Mesendoderm (in vitro differentiated cells): ENCODE measurements around the gene LUC7L.
A peak's percentile ranks its signal among the peaks of the same experiment; 100 is the strongest.
"Not testable (repeated sequence)": the region's sequence is repeated elsewhere in the genome, so short reads cannot be mapped to it uniquely, and the experiment has no call there.

Experiments
- DNase-seq: peaks from one replicate; pipeline ENCODE4 v3.0.0; 2013
- H2AK5ac ChIP-seq: 2 replicates; pipeline ENCODE4 v1.6.1; 2013; ENCODE audit warnings: low read length, inconsistent platforms
- H2BK120ac ChIP-seq: 2 replicates; pipeline ENCODE4 v1.6.1; 2013; ENCODE audit warnings: low read depth, mild to moderate bottlenecking, low read length, moderate library complexity, mixed read lengths
- H2BK15ac ChIP-seq: replicated peaks from 2 replicates; pipeline ENCODE4 v1.6.1; 2013; ENCODE audit warnings: low read depth, mild to moderate bottlenecking, moderate library complexity
- H2BK5ac ChIP-seq: 2 replicates; pipeline ENCODE4 v1.6.1; 2013; ENCODE audit warnings: low read length, inconsistent platforms
- H3K18ac ChIP-seq: 2 replicates; pipeline ENCODE4 v1.6.1; 2013; ENCODE audit warnings: mild to moderate bottlenecking, low read length, mixed read lengths
- H3K23ac ChIP-seq: one replicate; pipeline ENCODE4 v1.6.1; 2013; ENCODE audit warnings: low read length
- H3K27ac ChIP-seq: 2 replicates; pipeline ENCODE4 v1.5.1; 2013; ENCODE audit warnings: low read depth, mild to moderate bottlenecking, inconsistent platforms, low read length, moderate library complexity
- H3K27me3 ChIP-seq: 2 replicates; pipeline ENCODE4 v1.6.1; 2013; ENCODE audit warnings: low read length, control low read depth, mild to moderate bottlenecking, inconsistent platforms; ENCODE audit not compliant: insufficient read depth, poor library complexity
- H3K36me3 ChIP-seq: 2 replicates; pipeline ENCODE4 v1.6.1; 2013; ENCODE audit warnings: low read length, inconsistent platforms; ENCODE audit not compliant: control insufficient read depth, insufficient read depth
- H3K4ac ChIP-seq: one replicate; pipeline ENCODE4 v1.6.1; 2013; ENCODE audit warnings: low read depth, mild to moderate bottlenecking, low read length, moderate library complexity
- H3K4me1 ChIP-seq: 2 replicates; pipeline ENCODE4 v1.6.1; 2013; ENCODE audit warnings: low read depth, low read length, inconsistent platforms; ENCODE audit not compliant: control insufficient read depth
- H3K4me2 ChIP-seq: 2 replicates; pipeline ENCODE4 v1.6.1; 2013; ENCODE audit warnings: low read length
- H3K4me3 ChIP-seq: 2 replicates; pipeline ENCODE4 v1.5.1; 2013; ENCODE audit warnings: mild to moderate bottlenecking, low read length
- H3K56ac ChIP-seq: one replicate; pipeline ENCODE4 v1.6.1; 2013; ENCODE audit warnings: low read length
- H3K79me1 ChIP-seq: 2 replicates; pipeline ENCODE4 v1.6.1; 2013; ENCODE audit warnings: low read length, inconsistent platforms
- H3K79me2 ChIP-seq: 2 replicates; pipeline ENCODE4 v1.6.1; 2013; ENCODE audit warnings: mild to moderate bottlenecking, low read length; ENCODE audit not compliant: control insufficient read depth, insufficient read depth
- H3K9ac ChIP-seq: 2 replicates; pipeline ENCODE4 v1.6.1; 2013; ENCODE audit warnings: low read length, inconsistent platforms
- H4K5ac ChIP-seq: one replicate; pipeline ENCODE4 v1.6.1; 2013; ENCODE audit warnings: low read length
- H4K8ac ChIP-seq: one replicate; pipeline ENCODE4 v1.6.1; 2013; ENCODE audit warnings: low read depth, mild to moderate bottlenecking, control low read depth, low read length, moderate library complexity
- WGBS: extraction: QIAGEN DNeasy Blood & Tissue Kit; methylation state at CpG from one replicate; pipeline ENCODE4 v1.1.7; 2013; ENCODE audit warnings: low lambda C conversion rate, missing lambda C conversion rate; ENCODE audit not compliant: insufficient coverage; ENCODE audit errors: extremely low coverage; 5-methylcytosine and 5-hydroxymethylcytosine counted together

The LUC7L gene

DNA sequence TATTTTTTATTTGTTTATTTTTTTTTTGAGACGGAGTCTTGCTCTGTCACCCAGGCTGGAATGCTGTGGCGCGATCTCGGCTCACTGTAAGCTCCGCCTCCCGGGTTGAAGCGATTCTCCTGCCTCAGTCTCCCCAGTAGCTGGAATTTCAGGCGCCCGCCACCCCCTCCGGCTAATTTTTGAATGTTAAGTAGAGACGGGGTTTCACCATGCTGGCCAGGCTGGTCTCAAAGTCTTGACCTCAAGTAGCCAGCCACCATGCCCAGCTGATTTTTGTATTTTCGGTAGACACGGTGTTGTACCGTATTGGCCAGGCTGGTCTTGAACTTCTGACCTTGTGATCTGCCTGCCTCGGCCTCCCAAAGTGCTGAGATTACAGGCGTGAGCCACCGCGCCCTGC, 1.1 kb upstream of the LUC7L start:
- no CpG with 5 or more reads among the region's 18 CpGs for WGBS
- H3K4me3 ChIP-seq, H2BK120ac ChIP-seq, H4K8ac ChIP-seq, H3K23ac ChIP-seq, H3K27ac ChIP-seq, H2BK15ac ChIP-seq, H3K18ac ChIP-seq, H3K4me1 ChIP-seq, H4K5ac ChIP-seq, H3K36me3 ChIP-seq, H2BK5ac ChIP-seq, H3K56ac ChIP-seq, H3K79me1 ChIP-seq, H3K9ac ChIP-seq, H3K4me2 ChIP-seq, DNase-seq, H3K27me3 ChIP-seq, H3K4ac ChIP-seq, H2AK5ac ChIP-seq: not testable (repeated sequence)
- peaks cover 31% of the 10 kb centered on the region for H3K79me2 ChIP-seq

DNA sequence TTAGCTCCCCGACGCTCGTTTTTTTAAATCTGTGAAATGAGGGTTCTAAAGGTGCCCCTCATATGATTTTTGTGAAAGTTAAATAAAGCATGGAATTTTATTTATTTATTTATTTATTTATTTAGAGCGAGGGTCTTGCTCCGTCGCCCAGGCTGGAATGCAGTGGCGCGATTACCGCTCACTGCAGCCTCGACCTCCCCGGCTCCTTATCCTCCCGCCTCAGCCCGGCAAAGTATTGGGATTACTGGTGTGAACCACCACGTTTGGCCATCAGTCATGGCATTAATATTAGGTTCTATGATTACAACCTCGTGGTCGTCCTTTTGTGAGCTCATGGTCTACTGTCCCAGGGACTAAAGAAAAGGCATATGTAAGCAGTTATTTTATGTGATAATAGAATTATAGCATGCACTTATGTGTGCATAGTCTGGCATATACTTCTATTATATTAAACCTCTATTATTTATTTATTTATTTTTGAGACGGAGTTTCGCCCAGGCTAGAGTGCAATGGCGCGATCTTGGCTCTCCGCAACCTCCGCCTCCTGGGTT, 557 bp upstream of the LUC7L start:
- no peak overlapping the region for H2BK120ac ChIP-seq
- no peak overlapping the region for H2BK5ac ChIP-seq
- H2AK5ac ChIP-seq: no peak overlapping the region
- no peak overlapping the region for H3K4me2 ChIP-seq
- H3K79me2 ChIP-seq: peaks cover 34% of the 10 kb centered on the region
- no peak overlapping the region for H4K8ac ChIP-seq
- peak overlapping the region; percentile 20 for H3K9ac ChIP-seq
- no peak overlapping the region for H2BK15ac ChIP-seq
- DNase-seq: no peak
- H3K27ac ChIP-seq: no peak overlapping the region
- H3K23ac ChIP-seq: no peak overlapping the region
- no peak overlapping the region for H3K4me3 ChIP-seq
- no peaks in the 10 kb centered on the region for H3K27me3 ChIP-seq
- no peak overlapping the region for H3K4ac ChIP-seq
- H3K18ac ChIP-seq: no peak overlapping the region
- peaks cover 6% of the 10 kb centered on the region for H3K79me1 ChIP-seq
- H3K36me3 ChIP-seq: peaks cover 5% of the 10 kb centered on the region
- no peak overlapping the region for H4K5ac ChIP-seq
- WGBS: no CpG with 5 or more reads among the region's 22 CpGs
- no peak overlapping the region for H3K56ac ChIP-seq
- peaks cover 2% of the 10 kb centered on the region for H3K4me1 ChIP-seq

DNA sequence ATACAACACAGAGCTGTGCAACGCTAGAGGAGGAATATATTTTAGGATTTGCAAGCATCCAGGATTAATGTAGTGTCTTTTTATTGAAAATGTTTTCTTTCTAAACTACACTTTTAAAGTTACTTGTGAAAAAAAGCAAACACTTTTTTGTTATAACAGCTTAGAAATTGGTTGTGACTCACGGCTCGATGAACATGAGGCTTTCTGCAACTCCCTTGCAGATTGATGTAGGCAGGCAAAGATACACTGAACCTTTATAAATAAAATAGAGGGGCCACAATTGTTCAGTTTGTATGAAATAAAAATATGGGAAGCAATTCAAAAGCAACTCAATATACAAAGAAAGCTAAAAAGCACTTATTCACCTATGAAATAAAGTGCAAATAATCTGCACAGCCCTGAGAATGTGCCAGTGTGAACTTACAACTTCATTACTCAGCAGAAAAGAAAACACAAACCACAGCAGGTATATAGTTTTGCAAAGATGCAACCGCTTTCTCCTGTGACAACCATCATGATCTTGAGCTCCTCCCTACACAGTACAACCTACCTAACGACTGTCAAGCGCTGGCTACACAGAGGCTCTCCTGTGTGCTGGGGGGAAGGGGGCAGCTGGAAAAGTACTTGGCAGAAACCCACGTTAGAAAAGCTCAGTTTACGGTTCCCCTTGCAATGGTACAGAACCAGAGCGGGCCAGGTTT, 948 bp downstream of the LUC7L start:
- Histone ChIP-seq H3K18ac (no peak overlapping the region), H3K23ac (peak overlapping the region; percentile 86), H3K4ac (no peak overlapping the region), H3K9ac (peak overlapping the region; percentile 90), H4K5ac (no peak overlapping the region), H3K4me1 (peaks cover 2% of the 10 kb centered on the region), H3K4me2 (peak overlapping the region; percentile 39), H3K27ac (peak overlapping the region; percentile 45), H3K36me3 (peaks cover 5% of the 10 kb centered on the region), H3K79me1 (peaks cover 6% of the 10 kb centered on the region), H3K79me2 (peaks cover 38% of the 10 kb centered on the region), H3K27me3 (no peaks in the 10 kb centered on the region), H2BK5ac (no peak overlapping the region), H2BK120ac (no peak overlapping the region), H2BK15ac (no peak overlapping the region), H3K56ac (peak overlapping the region; percentile 98), H2AK5ac (no peak overlapping the region), H4K8ac (peak overlapping the region; percentile 43), H3K4me3 (peak overlapping the region; percentile 73)
- no CpG with 5 or more reads among the region's 9 CpGs for WGBS
- DNase-seq: peak; percentile 50

DNA sequence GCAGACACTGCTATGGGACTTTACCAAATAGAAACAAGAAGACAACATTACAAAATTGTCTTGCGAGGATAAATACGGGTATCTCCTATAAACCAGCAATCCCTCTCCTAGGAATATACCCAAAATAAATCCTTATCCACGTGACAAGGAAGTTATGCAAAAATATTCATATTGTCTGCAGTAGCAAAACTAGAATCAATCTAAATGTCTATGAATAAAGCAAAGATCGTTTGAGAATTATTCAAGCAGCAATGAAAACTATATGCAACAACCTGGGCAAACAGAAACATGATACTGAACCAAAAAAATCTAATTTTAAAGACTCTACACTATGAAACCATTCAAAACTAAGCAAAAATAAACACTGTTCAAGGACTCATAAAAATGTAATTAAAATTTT, 9.2 kb downstream of the LUC7L start:
- no peak overlapping the region for H4K8ac ChIP-seq

DNA sequence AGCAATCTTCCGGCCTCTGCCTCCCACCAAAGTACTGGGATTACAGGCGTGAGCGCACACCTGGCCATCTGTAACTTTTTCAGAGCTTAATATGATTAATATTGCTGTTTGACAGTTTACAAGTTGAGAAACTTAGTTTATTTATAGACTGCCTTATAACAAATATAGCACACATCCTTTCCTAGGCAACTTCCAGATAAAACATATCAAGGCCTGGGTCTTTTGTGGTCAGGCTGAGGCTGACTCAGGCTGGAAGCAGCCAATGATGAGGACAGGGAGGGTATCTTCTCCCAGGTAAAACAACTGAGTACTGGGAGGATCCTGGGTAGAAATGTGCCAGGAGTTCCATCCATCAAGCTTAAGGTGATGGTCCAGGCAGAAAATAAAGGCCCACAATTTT, 16.2 kb downstream of the LUC7L start:
- Histone ChIP-seq H4K5ac (no peak overlapping the region), H2BK15ac (no peak overlapping the region), H3K23ac (no peak overlapping the region), H3K4me1 (no peaks in the 10 kb centered on the region), H3K4ac (no peak overlapping the region), H3K79me2 (peaks cover 28% of the 10 kb centered on the region), H3K4me2 (no peak overlapping the region), H3K27ac (no peak overlapping the region), H2AK5ac (no peak overlapping the region), H4K8ac (no peak overlapping the region), H3K36me3 (peaks cover 5% of the 10 kb centered on the region), H3K79me1 (peaks cover 8% of the 10 kb centered on the region), H3K18ac (no peak overlapping the region), H3K27me3 (no peaks in the 10 kb centered on the region), H2BK5ac (no peak overlapping the region), H2BK120ac (no peak overlapping the region), H3K9ac (no peak overlapping the region), H3K56ac (no peak overlapping the region), H3K4me3 (no peak overlapping the region)
- no CpG with 5 or more reads among the region's 3 CpGs for WGBS
- no peak for DNase-seq

More for the DNA sequence above, 9.2 kb downstream of the LUC7L start:
- peaks cover 35% of the 10 kb centered on the region for H3K79me2 ChIP-seq
- no peak overlapping the region for H2BK120ac ChIP-seq
- no peaks in the 10 kb centered on the region for H3K4me1 ChIP-seq
- H3K79me1 ChIP-seq: peaks cover 3% of the 10 kb centered on the region
- no peak overlapping the region for H3K4me2 ChIP-seq
- H3K36me3 ChIP-seq: peaks cover 7% of the 10 kb centered on the region
- H3K4ac ChIP-seq: no peak overlapping the region
- no peak overlapping the region for H2BK15ac ChIP-seq
- no peak overlapping the region for H3K18ac ChIP-seq
- WGBS: no CpG with 5 or more reads among the region's 4 CpGs
- no peak overlapping the region for H3K4me3 ChIP-seq
- H3K9ac ChIP-seq: no peak overlapping the region
- H3K27me3 ChIP-seq: no peaks in the 10 kb centered on the region
- H3K23ac ChIP-seq: no peak overlapping the region
- no peak for DNase-seq
- H3K27ac ChIP-seq: no peak overlapping the region
- H2AK5ac ChIP-seq: no peak overlapping the region
- H4K5ac ChIP-seq: no peak overlapping the region
- H3K56ac ChIP-seq: no peak overlapping the region
- no peak overlapping the region for H2BK5ac ChIP-seq
